HL-60 (cell line): ENCODE results near the gene VASN.

ENCODE experiments used
- POLR2AphosphoS5 ChIP-seq: IDR thresholded peaks from 2 replicates; pipeline ENCODE4 v1.6.1; 2012; ENCODE audit warnings: low read depth
- TF ChIP-seq, protein P1 (sequence below): IDR thresholded peaks from one replicate; pipeline ENCODE4 v1.5.1; 2011; ENCODE audit warnings: low read length, control low read depth, inconsistent platforms; ENCODE audit not compliant: insufficient read depth

DNA sequence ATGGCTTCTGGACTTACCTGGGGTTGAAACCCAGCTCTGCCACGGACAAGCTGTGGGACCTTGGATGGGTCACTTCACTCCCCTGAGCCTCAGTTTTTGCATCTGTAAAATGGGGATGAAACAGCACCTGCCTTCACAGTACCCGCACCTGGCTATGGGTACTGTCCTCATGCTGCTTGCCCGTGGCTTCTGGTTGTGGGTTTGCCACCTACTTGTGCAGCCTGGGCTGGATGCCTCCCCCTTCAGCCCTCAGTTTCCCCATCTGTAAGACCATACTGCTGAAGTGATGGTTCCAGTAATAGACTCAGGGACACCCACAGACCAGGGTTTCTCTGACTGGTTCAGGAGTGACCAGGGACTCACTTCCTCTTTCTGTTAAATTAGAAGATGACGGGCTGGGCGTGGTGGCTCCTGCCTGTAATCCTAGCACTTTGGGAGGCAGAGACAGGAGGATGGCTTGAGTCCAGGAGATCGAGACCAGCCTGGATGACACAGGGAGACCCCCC is 46.3 kb upstream of the VASN start:
- TF ChIP-seq, protein P1, sequence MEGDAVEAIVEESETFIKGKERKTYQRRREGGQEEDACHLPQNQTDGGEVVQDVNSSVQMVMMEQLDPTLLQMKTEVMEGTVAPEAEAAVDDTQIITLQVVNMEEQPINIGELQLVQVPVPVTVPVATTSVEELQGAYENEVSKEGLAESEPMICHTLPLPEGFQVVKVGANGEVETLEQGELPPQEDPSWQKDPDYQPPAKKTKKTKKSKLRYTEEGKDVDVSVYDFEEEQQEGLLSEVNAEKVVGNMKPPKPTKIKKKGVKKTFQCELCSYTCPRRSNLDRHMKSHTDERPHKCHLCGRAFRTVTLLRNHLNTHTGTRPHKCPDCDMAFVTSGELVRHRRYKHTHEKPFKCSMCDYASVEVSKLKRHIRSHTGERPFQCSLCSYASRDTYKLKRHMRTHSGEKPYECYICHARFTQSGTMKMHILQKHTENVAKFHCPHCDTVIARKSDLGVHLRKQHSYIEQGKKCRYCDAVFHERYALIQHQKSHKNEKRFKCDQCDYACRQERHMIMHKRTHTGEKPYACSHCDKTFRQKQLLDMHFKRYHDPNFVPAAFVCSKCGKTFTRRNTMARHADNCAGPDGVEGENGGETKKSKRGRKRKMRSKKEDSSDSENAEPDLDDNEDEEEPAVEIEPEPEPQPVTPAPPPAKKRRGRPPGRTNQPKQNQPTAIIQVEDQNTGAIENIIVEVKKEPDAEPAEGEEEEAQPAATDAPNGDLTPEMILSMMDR: no peak
- TF ChIP-seq POLR2AphosphoS5: no peak
